Astrocyte of the cerebellum (primary cell): ENCODE data around the gene FGFR2.

Experiments used
- DNase-seq: peaks from one replicate; pipeline ENCODE4 v3.0.0-alpha.2; 2011; ENCODE audit warnings: low read depth
- H3K4me3 ChIP-seq: 2 replicates; pipeline ENCODE4 v1.5.1; 2011; ENCODE audit warnings: mild to moderate bottlenecking, low read depth, low read length, moderate library complexity
- CTCF ChIP-seq: IDR thresholded peaks from 2 replicates; pipeline ENCODE4 v1.5.1; 2012; ENCODE audit warnings: low read length, low read depth, moderate library complexity, mild to moderate bottlenecking; ENCODE audit errors: missing control alignments
- in situ Hi-C: cut with HindIII; loops from 2 replicates; pipeline ENCODE4 v1.10.0; 2017; ENCODE audit warnings: low sequenced_read_pairs

The FGFR2 gene

GRCh38 chr10:121478556-121478955 lies 119.7 kb downstream of the FGFR2 start:
- DNase-seq: no peak
- no peak for TF ChIP-seq CTCF
- no peak overlapping the region for H3K4me3 ChIP-seq
- in situ Hi-C loops: no loop called here

- DNase-seq: no peak
- no peak overlapping the region for H3K4me3 ChIP-seq
- no peak for TF ChIP-seq CTCF
- in situ Hi-C loops: no loop called here
Measured at GRCh38 chr10:121469797-121470606, 128.2 kb downstream of the FGFR2 start.

- in situ Hi-C loops: no loop called here
Measured at GRCh38 chr10:121468726-121469125, 129.5 kb downstream of the FGFR2 start.

GRCh38 chr10:121466424-121466823 lies 131.8 kb downstream of the FGFR2 start:
- TF ChIP-seq CTCF: no peak
- in situ Hi-C loops: no loop called here

More at GRCh38 chr10:121468726-121469125, 129.5 kb downstream of the FGFR2 start:
- no peak for TF ChIP-seq CTCF
- DNase-seq: no peak
- H3K4me3 ChIP-seq: no peak overlapping the region

GRCh38 chr10:121465215-121465614 lies 133.0 kb downstream of the FGFR2 start:
- in situ Hi-C loops: no loop called here
- no peak for DNase-seq
- H3K4me3 ChIP-seq: no peak overlapping the region
- no peak for TF ChIP-seq CTCF

More at GRCh38 chr10:121466424-121466823, 131.8 kb downstream of the FGFR2 start:
- DNase-seq: no peak
- H3K4me3 ChIP-seq: no peak overlapping the region

GRCh38 chr10:121464517-121464916 lies 133.7 kb downstream of the FGFR2 start:
- no peak for TF ChIP-seq CTCF
- no peak overlapping the region for H3K4me3 ChIP-seq
- no peak for DNase-seq
- in situ Hi-C loops: no loop called here
